ENCODE measurements around the gene RIC8B. TPM values are rescaled to one million over a fixed set of nuclear protein-coding genes. Genes with fewer than 3 reads are reported as not detected.

The RIC8B gene
- total and polyA plus RNA-seq, 2 of the 13 experiments (the other 11 are each of a cell fraction or from before 2014, with no cell fraction given), result 5.1 to 7.5 TPM

DNA sequence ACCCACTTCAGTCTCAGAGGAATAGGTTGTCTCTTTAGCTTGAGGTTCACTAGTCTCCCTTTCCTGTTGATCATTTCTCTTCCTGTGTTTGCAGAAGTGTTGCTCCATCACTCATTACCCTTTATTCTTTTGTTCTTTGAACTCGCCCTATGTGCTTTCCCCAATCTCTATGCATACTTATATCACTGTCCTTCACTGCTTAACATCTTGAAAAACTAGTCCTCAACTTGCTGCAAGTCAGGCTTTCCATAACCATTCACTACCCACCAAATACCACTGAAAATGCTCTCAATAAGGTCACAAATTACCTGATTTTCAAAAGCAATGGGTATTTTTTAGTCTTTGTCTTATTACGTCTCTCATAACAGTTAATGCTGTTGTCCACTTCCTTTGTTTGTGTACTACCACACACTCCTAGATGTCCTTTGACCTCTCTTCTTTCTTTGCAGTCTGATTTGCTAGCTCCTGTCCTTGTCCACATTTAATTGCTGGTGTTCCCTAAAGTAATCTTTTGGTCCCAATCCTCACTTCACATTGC, 80.8 kb downstream of the RIC8B start (continued):
- TF ChIP-seq, protein P1, sequence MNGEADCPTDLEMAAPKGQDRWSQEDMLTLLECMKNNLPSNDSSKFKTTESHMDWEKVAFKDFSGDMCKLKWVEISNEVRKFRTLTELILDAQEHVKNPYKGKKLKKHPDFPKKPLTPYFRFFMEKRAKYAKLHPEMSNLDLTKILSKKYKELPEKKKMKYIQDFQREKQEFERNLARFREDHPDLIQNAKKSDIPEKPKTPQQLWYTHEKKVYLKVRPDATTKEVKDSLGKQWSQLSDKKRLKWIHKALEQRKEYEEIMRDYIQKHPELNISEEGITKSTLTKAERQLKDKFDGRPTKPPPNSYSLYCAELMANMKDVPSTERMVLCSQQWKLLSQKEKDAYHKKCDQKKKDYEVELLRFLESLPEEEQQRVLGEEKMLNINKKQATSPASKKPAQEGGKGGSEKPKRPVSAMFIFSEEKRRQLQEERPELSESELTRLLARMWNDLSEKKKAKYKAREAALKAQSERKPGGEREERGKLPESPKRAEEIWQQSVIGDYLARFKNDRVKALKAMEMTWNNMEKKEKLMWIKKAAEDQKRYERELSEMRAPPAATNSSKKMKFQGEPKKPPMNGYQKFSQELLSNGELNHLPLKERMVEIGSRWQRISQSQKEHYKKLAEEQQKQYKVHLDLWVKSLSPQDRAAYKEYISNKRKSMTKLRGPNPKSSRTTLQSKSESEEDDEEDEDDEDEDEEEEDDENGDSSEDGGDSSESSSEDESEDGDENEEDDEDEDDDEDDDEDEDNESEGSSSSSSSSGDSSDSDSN (CRISPR knock-in tag; IDR thresholded peaks at IDR 0.05), result no peak
- TF ChIP-seq ZSCAN21 (CRISPR knock-in tag; IDR thresholded peaks at IDR 0.05; ENCODE audit: borderline replicate concordance) (no peak), HNRNPK (IDR thresholded peaks at IDR 0.05; ENCODE audit: low read depth, low read length, poor library complexity, severe bottlenecking) (no peak), ZNF577 (CRISPR knock-in tag; IDR thresholded peaks at IDR 0.05; ENCODE audit: borderline replicate concordance, low read depth) (no peak), RFX1 (IDR thresholded peaks at IDR 0.05) (no peak), ZEB1 (IDR thresholded peaks at IDR 0.05; ENCODE audit: insufficient replicate concordance, low read depth) (no peak), FOXK1 (CRISPR knock-in tag; IDR thresholded peaks at IDR 0.05; ENCODE audit: borderline replicate concordance, low read depth) (peak; percentile 72; the same call in 1 of the 2 replicates), ZNF564 (CRISPR knock-in tag; IDR thresholded peaks at IDR 0.05) (no peak), SP140L (CRISPR knock-in tag; IDR thresholded peaks at IDR 0.05; ENCODE audit: borderline replicate concordance) (no peak), NFIC (IDR thresholded peaks at IDR 0.05; ENCODE audit: low read length) (peak; percentile 93), ZNF263 (CRISPR knock-in tag; IDR thresholded peaks at IDR 0.05) (0 out of 2 replicates have a peak, but pooled peaks have one; percentile 8), ZNF460 (CRISPR knock-in tag; IDR thresholded peaks at IDR 0.05; ENCODE audit: borderline replicate concordance) (no peak; the same call in 1 of the 2 replicates), ZNF101 (CRISPR knock-in tag; IDR thresholded peaks at IDR 0.05; ENCODE audit: borderline replicate concordance, low read depth) (no peak), ZNF674 (CRISPR knock-in tag; IDR thresholded peaks at IDR 0.05; ENCODE audit: low read depth) (no peak), ZNF678 (CRISPR knock-in tag; IDR thresholded peaks at IDR 0.05) (no peak)
- TF ChIP-seq, protein P2, sequence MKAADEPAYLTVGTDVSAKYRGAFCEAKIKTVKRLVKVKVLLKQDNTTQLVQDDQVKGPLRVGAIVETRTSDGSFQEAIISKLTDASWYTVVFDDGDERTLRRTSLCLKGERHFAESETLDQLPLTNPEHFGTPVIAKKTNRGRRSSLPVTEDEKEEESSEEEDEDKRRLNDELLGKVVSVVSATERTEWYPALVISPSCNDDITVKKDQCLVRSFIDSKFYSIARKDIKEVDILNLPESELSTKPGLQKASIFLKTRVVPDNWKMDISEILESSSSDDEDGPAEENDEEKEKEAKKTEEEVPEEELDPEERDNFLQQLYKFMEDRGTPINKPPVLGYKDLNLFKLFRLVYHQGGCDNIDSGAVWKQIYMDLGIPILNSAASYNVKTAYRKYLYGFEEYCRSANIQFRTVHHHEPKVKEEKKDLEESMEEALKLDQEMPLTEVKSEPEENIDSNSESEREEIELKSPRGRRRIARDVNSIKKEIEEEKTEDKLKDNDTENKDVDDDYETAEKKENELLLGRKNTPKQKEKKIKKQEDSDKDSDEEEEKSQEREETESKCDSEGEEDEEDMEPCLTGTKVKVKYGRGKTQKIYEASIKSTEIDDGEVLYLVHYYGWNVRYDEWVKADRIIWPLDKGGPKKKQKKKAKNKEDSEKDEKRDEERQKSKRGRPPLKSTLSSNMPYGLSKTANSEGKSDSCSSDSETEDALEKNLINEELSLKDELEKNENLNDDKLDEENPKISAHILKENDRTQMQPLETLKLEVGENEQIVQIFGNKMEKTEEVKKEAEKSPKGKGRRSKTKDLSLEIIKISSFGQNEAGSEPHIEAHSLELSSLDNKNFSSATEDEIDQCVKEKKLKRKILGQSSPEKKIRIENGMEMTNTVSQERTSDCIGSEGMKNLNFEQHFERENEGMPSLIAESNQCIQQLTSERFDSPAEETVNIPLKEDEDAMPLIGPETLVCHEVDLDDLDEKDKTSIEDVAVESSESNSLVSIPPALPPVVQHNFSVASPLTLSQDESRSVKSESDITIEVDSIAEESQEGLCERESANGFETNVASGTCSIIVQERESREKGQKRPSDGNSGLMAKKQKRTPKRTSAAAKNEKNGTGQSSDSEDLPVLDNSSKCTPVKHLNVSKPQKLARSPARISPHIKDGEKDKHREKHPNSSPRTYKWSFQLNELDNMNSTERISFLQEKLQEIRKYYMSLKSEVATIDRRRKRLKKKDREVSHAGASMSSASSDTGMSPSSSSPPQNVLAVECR (CRISPR knock-in tag; IDR thresholded peaks at IDR 0.05; ENCODE audit: borderline replicate concordance), result peak; percentile 35; the same call in 1 of the 2 replicates
- TF ChIP-seq, protein P3, sequence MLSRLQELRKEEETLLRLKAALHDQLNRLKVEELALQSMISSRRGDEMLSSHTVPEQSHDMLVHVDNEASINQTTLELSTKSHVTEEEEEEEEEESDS (CRISPR knock-in tag; IDR thresholded peaks at IDR 0.05; ENCODE audit: borderline replicate concordance), result no peak
- TF ChIP-seq, protein P4, sequence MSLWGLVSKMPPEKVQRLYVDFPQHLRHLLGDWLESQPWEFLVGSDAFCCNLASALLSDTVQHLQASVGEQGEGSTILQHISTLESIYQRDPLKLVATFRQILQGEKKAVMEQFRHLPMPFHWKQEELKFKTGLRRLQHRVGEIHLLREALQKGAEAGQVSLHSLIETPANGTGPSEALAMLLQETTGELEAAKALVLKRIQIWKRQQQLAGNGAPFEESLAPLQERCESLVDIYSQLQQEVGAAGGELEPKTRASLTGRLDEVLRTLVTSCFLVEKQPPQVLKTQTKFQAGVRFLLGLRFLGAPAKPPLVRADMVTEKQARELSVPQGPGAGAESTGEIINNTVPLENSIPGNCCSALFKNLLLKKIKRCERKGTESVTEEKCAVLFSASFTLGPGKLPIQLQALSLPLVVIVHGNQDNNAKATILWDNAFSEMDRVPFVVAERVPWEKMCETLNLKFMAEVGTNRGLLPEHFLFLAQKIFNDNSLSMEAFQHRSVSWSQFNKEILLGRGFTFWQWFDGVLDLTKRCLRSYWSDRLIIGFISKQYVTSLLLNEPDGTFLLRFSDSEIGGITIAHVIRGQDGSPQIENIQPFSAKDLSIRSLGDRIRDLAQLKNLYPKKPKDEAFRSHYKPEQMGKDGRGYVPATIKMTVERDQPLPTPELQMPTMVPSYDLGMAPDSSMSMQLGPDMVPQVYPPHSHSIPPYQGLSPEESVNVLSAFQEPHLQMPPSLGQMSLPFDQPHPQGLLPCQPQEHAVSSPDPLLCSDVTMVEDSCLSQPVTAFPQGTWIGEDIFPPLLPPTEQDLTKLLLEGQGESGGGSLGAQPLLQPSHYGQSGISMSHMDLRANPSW (CRISPR knock-in tag; IDR thresholded peaks at IDR 0.05; ENCODE audit: borderline replicate concordance), result peak; percentile 71; the same call in 1 of the 2 replicates

All from HepG2 (cell line).